GM21423 (cell line): ENCODE data around the gene FBLIM1.
"Not testable (repeated sequence)": the region's sequence is repeated elsewhere in the genome, so short reads cannot be mapped to it uniquely, and the experiment has no call there.

ENCODE experiments used
- ATAC-seq: cut with Tn5 transposase; IDR thresholded peaks from one replicate; pipeline ENCODE4 v1.9.1; 2021; ENCODE audit warnings: mild to moderate bottlenecking, moderate library complexity; ENCODE audit not compliant: unreplicated experiment

Gene FBLIM1

DNA sequence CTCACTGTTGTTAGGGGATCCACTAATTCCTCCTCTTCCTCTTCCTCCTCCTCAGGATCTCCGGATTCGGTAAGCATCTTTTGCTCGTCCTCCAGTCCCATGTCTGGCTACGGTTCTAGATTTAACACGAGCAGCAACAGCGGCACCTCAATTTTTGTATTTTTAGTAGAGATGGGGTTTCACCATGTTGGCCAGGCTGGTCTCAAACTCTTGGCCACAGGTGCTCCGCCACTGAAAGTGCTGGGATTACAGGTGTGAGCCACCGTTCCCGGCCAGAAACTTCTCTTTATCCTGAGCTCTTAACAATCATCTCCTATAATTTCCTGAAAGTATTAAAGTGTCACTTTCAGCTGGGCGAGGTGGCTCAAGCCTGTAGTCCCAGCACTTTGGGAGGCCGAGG lies 49.0 kb downstream of the FBLIM1 start, which contains the start of gene UQCRHL:
UQCRHL (minus strand) TSS at position 101 of the 400 bp plus-strand sequence; CDS start at position 101, 0 bp downstream.
- not testable (repeated sequence) for ATAC-seq

DNA sequence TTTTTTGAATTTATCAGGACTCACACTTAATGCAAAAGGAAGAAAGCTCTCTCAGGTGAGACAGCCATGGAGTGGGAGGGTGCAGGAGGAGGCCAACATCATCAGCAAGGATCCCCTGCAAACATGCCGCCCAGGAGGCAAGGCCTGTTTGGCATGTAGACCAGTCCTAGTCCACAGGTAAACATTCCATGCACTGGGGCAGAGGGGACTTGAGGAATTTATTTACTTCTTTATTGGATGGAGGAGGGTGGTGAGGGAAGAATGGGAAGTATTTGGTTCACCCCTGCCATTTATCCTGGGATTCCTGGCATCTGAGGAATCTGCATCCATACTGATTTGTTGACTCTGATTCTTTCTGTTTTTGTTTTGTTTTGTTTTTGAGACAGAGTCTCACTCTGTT lies 50.4 kb downstream of the FBLIM1 start:
- no peak for ATAC-seq

DNA sequence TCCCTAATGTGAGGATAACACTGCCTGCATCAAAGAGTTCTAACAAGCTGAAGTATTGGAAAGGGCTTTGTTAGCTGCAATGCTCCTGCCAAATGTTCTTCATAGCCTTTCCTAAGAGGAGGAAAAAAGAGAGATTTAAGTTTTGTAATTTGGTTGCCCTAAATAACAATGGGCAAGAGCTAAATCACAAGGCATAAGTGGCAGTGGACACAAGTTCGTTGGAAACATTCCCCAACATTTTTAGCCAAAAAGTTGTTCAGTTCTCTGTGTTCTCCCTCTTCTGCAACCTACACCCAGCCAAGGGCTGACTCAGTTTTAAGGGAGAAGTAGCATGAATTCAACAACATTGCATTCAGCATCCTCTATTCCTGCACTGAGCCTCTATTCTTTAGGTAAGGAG lies 51.5 kb downstream of the FBLIM1 start:
- ATAC-seq = no peak

DNA sequence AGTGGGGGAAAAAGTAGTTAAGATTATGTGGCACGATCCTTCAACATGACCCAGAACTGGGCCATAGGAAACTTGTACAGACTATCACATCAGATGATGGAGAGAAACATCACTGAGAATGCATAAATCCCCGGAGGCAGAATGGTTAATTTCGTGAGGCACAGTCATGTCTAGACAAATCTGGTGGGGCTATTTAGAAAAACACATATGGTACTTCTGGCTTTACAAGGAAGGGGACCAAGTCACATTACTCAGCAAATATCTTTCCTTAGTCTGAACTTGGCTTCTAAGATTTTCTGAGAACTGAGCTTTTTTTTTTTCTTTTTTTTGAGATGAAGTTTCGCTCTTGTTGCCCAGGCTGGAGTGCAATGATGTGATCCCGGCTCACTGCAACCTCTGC lies 58.1 kb downstream of the FBLIM1 start:
- no peak for ATAC-seq

DNA sequence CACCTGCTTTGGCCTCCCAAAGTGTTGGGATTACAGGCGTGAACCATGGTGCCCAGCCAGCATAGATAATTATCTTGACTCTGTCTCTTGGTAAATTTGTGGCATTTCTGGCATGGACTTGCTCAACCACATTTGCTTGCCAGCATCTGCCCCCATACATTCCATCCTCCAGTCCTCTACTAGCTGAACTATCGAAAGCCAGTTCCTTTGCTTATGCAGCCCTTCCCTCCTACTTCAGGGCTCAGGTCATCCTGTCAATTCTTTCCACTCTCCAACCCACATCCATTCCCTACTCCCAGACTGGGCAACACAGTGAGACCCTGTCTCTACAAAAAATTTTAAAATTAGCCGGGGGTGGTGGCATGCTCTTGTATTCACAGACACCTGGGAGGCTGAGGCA lies 61.9 kb downstream of the FBLIM1 start:
- no peak for ATAC-seq

DNA sequence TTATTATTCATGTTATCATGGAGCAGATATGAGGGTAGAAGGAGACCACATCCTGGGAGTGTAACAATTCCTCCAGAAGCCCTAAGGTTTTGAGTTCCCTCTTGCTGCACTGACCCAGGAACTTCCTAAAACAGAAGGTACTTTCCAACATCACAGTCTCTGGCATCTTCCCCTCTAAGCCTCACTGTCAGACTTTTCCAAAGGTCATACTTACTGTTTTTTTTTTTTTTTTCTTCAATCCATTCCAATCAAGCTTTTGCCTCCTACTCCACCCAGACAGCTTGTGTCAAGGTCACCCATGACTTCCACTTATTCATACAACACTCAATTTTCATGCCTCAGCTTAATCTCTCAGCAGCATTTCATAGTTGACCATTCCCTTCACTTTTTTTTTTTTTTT lies 67.2 kb downstream of the FBLIM1 start:
- ATAC-seq = no peak

DNA sequence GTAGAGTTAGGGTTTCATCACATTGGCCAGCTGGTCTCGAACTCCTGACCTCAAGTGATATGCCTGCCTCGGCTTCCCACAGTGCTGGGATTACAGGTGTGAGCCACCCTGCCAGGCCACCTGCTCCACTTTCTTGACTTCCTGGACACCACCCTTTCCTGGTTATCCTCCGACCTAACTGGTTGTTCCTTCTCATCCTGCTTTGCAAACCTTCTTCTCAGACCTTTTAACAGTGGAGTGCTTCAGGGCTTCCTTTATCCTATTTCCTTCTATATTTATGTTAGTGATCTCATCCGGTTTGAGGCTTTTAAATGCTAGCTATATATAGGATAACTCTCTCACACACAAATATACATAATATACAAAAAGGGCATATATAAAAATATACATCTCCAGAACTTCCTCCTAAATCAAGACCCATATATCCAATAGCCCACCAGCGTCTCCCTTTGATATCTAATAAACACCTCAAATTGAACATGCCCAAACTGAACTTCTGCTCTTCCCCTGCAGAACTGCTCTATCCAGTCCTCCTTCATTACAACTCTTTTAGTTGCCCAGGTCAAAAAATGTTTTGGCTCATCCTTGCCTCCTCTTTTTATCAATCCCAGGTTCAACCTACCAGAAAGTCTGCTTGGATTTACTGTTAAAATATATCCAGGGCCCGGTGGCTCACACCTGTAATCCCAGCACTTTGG lies 68.4 kb downstream of the FBLIM1 start:
- no peak for ATAC-seq

DNA sequence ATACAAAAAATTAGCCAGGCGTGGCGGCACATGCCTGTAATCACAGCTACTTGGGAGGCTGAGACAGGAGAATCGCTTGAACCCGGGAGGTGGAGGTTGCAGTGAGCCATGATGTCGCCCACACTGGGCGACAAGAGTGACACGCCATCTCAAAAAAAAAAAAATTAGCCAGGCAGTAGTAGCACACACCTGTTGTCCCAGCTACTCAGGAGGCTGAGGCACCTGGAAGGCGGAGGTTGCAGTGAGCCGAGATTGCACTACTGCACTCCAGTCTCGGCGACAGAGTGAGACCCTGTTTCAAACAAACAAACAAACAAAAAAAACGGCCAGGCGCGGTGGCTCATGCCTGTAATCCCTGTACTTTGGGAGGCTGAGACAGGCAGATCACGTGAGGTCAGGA lies 69.0 kb downstream of the FBLIM1 start:
- ATAC-seq = not testable (repeated sequence)

DNA sequence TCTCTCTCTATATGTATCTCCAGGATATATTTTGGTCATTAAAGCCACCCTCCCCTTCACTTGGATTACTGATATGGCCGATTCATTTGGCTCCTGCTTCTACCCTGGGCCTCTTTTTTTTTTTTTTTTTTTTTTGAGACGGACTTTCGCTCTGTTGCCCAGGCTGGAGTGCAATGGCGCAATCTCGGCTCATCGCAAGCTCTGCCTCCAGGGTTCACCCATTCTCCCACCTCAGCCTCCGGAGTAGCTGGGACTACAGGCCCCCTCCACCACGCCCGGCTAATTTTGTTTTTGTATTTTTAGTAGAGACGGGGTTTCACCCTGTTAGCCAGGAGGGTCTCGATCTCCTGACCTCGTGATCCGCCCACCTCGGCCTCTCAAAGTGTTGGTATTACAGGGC lies 70.3 kb downstream of the FBLIM1 start:
- not testable (repeated sequence) for ATAC-seq

DNA sequence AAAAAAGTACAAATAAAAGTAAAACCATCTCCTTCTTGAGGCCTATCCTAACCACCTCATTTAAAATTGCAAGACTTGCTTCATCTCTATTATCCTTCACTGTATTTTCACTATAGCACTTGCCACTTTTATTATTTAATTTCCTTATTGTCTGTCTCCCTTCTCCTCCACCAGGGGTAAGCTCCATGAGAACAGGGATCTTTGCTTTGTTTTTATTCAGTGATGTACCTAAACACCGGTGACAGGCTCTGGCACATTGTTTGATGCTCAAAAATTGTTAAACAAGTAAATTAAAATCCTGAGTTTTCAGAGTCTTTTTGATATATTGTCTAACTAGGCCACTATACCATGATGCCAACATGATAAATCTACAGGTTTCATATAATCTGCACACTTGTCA lies 71.7 kb downstream of the FBLIM1 start:
- ATAC-seq = no peak

DNA sequence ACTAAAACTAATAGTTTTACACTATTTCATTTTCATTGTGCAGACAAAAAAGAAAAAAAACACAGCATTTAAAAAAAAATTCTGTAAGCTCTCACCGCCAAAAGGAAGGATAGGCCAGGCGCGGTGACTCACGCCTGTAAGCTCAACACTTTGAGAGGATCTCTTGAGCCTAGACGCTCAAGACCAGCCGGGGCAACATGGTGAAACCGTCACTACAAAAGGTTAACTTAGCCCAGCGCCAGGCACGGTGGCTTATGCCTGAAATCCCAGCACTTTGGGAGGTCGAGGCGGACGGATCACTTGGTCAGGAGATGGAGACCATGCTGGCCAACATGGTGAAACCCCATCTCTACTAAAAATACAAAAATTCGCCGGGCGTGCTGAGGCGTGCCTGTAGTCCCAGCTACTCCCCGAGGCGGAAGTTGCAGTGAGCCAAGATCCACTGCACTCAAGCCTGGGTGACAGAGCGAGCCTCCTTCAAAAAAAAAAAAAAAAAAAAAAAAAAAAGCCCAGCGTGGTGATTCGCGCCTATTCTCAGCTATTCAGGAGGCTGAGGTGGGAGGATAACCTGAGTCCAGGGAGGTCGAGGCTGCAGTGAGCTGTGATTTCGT lies 74.6 kb downstream of the FBLIM1 start:
- ATAC-seq = no peak

DNA sequence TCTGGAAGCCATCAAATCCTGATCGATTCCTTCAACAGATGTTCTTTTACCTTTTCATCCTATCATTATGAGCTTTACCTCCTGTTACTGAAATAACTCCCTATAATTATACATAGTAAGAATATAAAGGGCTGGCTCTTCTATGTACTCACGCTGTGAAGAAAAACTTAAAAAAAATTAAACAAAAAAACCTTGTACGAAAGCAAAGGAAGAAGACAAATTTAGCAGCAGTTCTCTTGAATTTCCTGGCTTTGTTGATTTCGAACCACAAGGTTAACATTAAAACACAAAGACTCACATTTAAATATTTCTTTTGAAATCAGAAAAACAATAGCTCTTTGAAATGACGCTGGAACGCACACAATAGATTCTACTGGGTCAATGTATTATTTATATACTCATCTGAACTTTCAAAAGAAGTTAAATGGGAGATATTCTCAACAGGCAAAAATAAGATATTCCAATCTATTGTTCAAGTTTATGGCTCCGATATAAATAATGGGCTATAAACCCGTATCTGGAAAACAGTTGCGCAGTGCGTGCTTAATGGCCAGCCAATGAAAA lies 75.3 kb downstream of the FBLIM1 start:
- no peak for ATAC-seq

DNA sequence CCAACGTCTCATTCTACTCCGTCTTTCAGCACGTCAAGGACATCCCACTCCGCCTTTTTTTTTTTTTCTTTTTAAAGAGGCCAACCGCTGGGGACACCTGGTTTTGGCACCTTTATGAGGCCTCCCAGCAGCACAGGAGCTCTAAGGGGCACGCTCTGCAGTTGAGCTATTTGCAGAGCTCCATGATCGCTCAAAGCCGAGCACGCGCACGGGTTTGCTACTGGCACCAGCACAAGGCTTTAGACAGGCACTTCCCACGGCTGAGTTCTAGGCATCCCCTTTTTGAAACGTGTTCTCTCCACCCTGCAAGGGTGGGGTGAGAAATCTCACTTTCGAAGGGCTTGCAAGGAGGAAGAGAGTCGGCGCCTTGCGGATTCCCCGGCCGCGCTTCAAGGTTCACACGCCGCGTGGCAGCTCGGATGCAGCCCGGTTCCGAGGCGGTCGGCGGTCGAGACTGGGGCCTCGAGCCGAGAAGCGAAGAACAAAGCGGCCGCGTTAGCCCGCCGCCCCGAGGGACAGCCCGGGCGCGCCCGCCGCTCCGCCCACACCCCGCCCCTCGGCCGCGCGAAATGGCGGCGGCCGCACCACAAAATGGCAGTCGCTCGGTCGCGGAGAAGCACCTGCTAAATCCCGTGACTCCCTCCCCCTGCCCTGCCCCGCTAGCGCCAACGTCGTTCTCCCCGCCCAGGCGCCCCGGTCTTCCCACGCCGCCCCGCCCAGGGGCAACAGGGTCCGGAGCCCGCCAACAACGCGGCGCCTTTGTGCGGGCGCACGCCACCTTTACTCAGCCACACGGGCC lies 76.0 kb downstream of the FBLIM1 start:
- peak; percentile 44 for ATAC-seq

DNA sequence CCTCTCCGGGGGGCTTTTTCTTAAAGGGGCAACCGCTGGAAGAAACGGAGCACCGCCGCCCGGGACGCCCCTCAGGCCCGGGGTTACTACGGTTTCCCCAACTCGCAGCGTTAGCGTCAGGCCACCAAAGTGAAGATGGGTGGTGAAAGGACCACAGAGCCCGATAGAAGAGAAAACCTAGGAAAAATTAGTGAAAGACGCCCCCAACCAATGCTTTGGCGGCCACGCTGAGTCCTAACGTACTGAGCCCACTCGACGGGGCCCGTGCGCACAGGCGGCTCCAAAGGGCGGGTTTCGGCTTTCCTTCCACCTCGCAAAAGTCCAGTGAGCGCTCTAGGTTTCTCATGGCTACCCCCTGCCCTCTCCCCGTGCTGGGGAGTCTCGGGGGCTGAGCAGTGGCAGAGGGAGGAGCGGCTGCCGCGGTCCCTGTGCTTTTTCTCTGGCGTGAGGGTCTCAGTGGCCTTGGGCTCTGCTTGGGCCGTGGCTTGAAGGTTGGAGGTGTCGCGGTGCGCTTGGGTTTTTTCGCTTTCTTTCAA lies 76.7 kb downstream of the FBLIM1 start:
- peak; percentile 5 for ATAC-seq

DNA sequence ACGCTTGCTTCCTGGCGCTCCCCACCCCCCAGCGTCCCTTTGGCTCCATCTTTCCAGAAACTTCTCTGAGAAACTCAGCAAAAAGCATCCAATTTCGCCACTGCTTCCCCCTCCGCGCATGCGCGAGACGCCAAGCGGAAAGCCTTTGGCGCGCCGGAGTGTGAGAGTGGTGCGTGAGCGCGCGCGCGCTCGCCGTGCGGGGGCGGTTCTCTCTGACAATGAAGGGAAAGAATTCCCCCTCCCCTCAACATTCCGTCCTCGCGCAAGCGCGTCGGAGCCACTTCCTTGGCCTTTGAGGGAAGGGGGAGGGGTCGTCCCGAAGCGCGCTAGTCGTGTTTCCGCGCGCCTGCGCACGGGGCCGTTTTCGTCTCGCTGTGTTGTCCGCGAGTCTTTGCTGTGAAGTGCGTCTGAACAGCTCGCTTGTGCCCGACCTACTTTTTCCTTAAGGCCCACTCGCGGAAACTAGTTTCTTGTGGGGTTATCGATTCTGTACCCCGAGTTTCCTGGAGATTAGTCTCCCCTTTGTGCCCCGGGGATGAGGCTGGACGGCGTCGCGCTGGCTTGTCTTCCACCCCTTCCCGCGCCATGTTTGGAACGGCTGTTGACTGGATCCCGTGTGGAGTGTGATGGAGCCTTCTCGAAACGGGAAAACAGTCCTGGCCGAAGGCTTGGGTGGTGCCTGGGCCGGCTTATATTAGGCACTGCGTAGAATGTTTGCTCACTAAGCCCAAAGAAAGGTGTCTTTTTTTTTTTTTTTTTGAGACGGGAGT lies 77.3 kb downstream of the FBLIM1 start:
- ATAC-seq = peak; percentile 50
